Stimulated activated CD4-positive, alpha-beta T cell treated with anti-CD3 and anti-CD28 coated beads, Interleukin-15, amount 100 ng/mL, for 1 hour (primary cell): ENCODE data around the gene CCT3.
A peak's percentile ranks its signal among the peaks of the same experiment; 100 is the strongest.
"Not testable (repeated sequence)": the region's sequence is repeated elsewhere in the genome, so short reads cannot be mapped to it uniquely, and the experiment has no call there.

Source experiments
- DNase-seq, 2 donors: peaks; one replicate each; pipeline ENCODE4 v3.0.0-alpha.2; 2020; ENCODE audit warnings: low read depth in 1 of 2, low spot score in 1 of 2

CCT3 gene

DNA sequence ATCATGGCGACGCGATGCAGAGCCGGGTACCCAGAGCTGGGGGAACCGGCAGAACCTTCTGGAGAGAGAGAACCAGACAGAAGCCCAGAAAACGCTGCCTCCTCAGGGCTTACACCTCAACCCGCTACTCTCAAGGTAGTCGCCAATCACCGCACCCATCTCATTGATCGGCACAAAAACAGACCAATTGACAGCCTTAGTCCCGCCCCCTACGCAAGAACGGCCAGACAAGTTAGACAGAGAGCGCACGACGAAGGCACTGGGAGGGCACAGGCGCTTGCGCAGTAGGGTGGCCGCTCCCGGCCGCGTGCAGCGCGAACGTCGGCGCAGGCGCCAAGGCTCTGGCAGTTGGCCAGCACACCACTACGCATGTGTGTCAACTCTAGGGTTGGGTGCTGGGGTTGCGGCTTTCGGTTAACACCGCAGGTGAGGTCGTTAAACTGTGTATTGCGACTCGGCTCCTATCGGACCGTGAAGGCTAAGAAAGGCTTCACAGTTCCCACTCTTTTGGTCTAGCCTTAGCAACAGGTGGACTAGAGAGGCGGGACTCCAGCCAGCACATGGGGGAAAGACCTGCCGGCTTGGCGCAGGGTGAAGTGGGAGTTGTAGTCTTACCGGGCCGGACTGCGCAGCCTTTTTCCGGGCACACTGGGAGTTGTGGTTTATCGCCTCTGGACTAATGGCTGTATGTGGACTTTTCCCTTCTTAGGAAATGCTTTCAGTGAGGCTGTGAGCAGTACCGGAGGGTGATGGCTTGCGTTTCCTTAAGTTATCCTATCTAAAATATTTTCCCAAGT, at the start of gene CCT3, which contains the start of gene TSACC:
Gene CCT3 (minus strand): TSS at position 113 of the 797 bp plus-strand sequence. CDS start 108 bp downstream, at position 5.
Gene TSACC (plus strand): TSS at position 347 of the 797 bp plus-strand sequence. CDS start 1,232 bp downstream, outside the sequence.
- peak; percentile 98 for DNase-seq

GRCh38 chr1:156387870-156388173, 49.7 kb upstream of the CCT3 start:
- no peak for DNase-seq

GRCh38 chr1:156386949-156387869, 49.1 kb upstream of the CCT3 start:
- no peak for DNase-seq

DNA sequence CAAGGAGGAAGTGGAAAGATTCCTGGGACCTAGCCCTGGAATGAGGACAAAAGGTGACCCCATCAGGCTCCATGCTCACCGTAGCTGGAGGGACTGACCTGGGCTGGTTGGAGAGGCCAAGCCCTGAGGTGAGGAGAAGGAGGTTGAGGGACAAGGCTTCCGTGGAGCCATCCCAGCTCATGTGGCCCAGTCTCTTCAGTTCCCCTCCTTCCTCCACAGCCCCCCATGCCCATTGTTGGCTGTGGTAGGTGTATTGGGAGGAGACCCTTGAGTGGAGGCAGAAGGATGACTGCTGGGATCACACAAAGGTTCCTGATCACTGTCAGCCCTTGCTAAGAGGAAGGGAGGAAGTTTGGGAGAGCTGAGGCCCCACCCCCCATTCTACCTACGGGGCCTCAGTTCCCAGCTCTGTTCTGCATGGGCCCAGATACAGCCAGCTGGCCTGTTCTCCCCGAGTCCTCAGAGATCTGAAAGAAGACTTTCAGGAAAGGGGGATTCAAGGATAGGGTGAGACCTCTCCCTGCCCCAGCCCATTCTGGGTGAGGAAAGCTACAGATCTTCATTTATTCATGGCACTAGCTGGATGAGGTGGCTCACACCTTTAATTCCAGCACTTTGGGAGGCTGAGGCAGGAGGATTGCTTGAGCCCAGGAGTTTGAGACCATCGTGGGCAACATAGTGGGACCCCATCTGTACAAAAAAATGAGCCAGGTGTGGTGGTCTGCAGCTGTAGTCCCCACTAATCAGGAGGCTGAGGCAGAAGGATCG, 48.2 kb upstream of the CCT3 start:
- no peak for DNase-seq

DNA sequence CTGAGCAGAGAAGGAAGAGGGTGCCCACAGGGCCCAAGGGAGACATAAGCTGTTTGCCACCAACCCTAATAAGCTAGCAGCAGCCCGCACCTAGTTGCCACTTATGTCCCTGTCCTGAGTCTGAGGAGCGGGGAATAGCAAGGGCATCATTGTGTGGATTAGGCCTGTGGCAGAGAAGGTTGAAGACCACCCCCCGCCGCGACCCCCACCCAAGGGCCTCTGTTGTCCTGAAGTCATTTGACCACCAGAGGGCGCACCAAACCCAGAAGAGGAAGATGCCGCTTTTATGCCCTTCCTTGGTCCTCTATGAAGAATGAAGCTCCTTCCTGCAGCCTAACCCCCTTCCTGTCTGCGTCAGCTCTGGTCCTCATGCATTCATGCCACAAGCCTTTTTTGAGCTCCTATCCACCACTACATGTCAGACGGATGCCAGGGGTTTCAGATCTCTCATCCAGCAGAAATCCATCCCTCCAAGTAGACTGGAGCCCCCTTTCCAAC, 47.5 kb upstream of the CCT3 start:
- peak; percentile 51 to 57 for DNase-seq

- DNase-seq = no peak
Observed at GRCh38 chr1:156384658-156385057, 46.6 kb upstream of the CCT3 start.

DNA sequence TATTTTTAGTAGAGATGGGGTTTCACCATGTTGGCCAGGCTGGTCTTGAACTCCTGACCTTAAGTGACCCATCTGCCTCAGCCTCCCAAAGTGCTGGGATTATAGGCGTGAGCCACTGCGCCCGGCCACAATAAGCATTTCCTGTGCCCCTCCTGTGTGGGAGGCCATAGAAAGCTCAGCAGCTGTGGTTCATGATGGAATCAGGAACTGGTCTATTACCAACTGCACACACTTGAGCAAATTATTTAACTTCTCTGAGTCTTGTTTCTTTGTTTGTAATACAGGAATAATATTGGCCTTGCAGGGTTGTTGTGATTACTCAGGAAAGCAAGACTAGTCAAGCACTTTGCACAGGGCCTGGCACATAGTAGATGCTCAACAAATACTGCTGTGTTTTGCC, 45.9 kb upstream of the CCT3 start:
- DNase-seq = no peak

DNA sequence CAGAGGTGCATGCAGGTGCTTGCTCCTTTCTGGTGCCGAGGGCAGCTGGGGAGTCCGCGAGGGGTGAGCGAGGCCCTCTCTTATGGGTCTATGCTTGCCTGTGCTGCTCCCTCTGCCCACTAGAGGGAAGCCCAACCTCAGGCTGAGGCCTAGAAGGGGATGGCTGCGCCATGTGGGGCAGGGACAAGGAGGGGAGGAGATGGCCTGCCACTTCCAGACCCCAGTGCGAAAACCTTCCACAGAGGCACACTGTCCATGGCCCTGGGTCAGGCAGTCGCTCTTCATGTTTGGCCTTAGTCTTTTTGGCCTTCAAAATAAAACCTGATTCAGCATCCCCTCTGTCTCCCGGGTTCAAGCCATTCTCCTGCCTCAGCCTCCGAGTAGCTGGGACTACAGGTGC, 44.9 kb upstream of the CCT3 start:
- DNase-seq = peak; percentile 19 to 47

DNA sequence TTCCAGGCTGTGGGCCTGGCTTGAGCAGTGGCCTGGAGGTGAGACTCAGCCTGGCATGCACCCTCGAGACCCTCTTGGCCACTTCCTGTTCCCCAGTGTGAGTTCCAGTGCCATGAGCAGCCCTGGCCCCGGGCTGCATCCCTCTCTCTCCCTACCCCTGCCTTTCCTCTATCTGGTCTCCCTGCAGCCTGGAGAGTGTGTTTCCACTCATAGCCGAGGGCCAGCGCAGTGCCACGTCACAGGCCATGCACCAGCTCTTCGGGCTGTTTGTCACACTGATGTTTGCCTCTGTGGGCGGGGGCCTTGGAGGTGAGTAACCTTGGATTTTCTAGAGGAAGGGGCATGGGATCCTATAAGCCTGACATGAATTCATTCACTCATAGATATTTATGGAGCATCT, 44.5 kb upstream of the CCT3 start:
- no peak for DNase-seq

GRCh38 chr1:156379420-156380165, 41.5 kb upstream of the CCT3 start:
- DNase-seq = no peak

GRCh38 chr1:156378557-156378956, 40.5 kb upstream of the CCT3 start:
- no peak for DNase-seq

- DNase-seq = no peak
Observed at GRCh38 chr1:156376958-156377919, 39.1 kb upstream of the CCT3 start.

- DNase-seq = no peak
Observed at GRCh38 chr1:156376146-156376545, 38.1 kb upstream of the CCT3 start.

- no peak for DNase-seq
Observed at GRCh38 chr1:156373546-156373945, 35.5 kb upstream of the CCT3 start.

DNA sequence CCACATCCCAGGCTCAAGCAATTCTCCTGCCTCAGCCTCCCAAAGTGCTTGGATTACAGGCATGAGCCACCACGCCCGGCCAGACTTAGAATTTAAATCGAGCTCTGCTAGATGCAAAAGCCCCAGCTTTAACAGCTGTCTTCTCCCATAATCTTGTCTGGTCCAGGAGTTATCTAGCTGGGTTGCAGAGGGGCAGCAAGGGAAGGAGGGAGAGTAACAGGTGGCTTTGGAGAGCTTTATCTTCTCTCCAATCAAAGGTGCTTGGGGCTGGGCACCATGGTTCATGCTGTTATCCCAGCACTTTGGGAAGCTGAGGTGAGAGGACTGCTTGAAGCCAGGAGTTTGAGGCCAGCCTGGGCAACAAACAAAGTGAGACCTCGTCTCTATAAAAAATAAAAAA, 34.8 kb upstream of the CCT3 start:
- DNase-seq = no peak

GRCh38 chr1:156372265-156372586, 34.1 kb upstream of the CCT3 start:
- DNase-seq = no peak

- DNase-seq = no peak
Observed at GRCh38 chr1:156371553-156372264, 33.6 kb upstream of the CCT3 start.

DNA sequence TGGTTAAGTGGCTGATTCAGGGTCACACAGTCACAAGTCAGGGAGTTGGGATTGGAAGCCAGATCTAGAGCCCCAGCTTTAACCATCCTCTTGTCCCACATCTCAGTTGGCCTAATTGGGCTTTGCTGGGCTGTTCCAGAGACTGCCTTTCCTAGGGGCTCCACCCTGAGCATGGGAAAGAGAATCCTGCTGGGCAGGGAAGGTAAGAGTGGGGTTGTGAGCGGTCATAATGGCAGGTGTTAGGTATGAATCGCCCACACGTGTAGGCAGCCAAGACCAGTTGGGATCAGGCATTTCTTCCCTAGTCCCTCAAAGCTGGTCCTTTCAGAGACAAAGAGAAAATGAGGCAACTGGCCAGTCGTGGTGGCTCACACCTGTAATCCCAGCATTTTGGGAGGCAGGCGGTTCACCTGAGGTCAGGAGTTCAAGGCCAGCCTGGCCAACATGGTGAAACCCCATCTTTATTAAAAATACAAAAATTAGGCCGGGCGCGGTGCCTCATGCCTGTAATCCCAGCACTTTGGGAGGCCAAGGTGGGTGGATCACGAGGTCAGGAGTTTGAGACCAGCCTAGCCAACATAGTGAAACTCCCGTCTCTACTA, 31.7 kb upstream of the CCT3 start:
- DNase-seq = not testable (repeated sequence)
